ENCODE measurements around the gene VCX3B. TPM values are rescaled to one million over a fixed set of nuclear protein-coding genes. Genes with fewer than 3 reads are reported as not detected.
"Not testable (repeated sequence)": the region's sequence is repeated elsewhere in the genome, so short reads cannot be mapped to it uniquely, and the experiment has no call there.

The VCX3B gene
- total RNA-seq, 2 donors from 2014 or later: not detected

GRCh38 chrX:8502101-8502500 is 37.5 kb downstream of the VCX3B start:
- not testable (repeated sequence) for ATAC-seq (replicated peaks); H3K4me3 Mint-ChIP-seq; H3K36me3 Mint-ChIP-seq (ENCODE audit: low read depth); H3K27me3 Mint-ChIP-seq; H3K4me1 Mint-ChIP-seq; H3K9me3 Mint-ChIP-seq; H3K27ac Mint-ChIP-seq

GRCh38 chrX:8504451-8504850 is 39.8 kb downstream of the VCX3B start:
- Mint-ChIP-seq H3K36me3 (ENCODE audit: low read depth) (no peaks in the 10 kb centered on the region), H3K27ac (no peak overlapping the region), H3K4me1 (no peaks in the 10 kb centered on the region), H3K9me3 (peaks cover 3% of the 10 kb centered on the region), H3K27me3 (no peaks in the 10 kb centered on the region), H3K4me3 (no peak overlapping the region)
- no peak for ATAC-seq (replicated peaks)

All from activated T-helper 17 cell treated with anti-CD3 and anti-CD28 coated beads, Interleukin-2, amount 50 U/mL, for 72 hours (primary cell).